Activated T-helper 2 cell treated with anti-CD3 and anti-CD28 coated beads, Interferon-gamma antibody, Interleukin-2, Interleukin-4, amounts not matched to agents 10 μg/mL and 5 μg/mL and 100 μg/mL, durations not matched to agents 14 hours and 24 hours and 36 hours (primary cell): Measurements from ENCODE around the gene SEPTIN3. TPM values are rescaled to one million over a fixed set of nuclear protein-coding genes. Genes with fewer than 3 reads are reported as not detected.

Experiments
- DNase-seq: peaks from one replicate; pipeline ENCODE4 v3.0.0; 2021; ENCODE audit warnings: low spot score
- H3K27ac Mint-ChIP-seq: one replicate; pipeline ENCODE4 v1.8.0; 2021; ENCODE audit warnings: mixed read lengths
- H3K27me3 Mint-ChIP-seq: one replicate; pipeline ENCODE4 v1.8.0; 2021; ENCODE audit warnings: low read depth, mixed read lengths
- H3K36me3 Mint-ChIP-seq: one replicate; pipeline ENCODE4 v1.8.0; 2021; ENCODE audit warnings: low read depth, mixed read lengths
- H3K4me1 Mint-ChIP-seq: one replicate; pipeline ENCODE4 v1.8.0; 2021; ENCODE audit warnings: low read depth, mixed read lengths
- H3K4me3 Mint-ChIP-seq: one replicate; pipeline ENCODE4 v1.8.0; 2021; ENCODE audit warnings: low read depth, mild to moderate bottlenecking, moderate library complexity, mixed read lengths
- H3K9me3 Mint-ChIP-seq: one replicate; pipeline ENCODE4 v1.8.0; 2021; ENCODE audit warnings: mixed read lengths
- intact Hi-C: fragments of 100-400 bp; cut with micrococcal nuclease; formaldehyde crosslinking; loops from one replicate; pipeline ENCODE4 v1.15.1; 2023
- total RNA-seq: library from RNA; stranded (reverse); gene quantifications from 2 replicates; pipeline ENCODE4 v1.2.3, GENCODE V29; 2022

Gene SEPTIN3
- total RNA-seq, 1 donor from 2014 or later: 7.1 TPM

GRCh38 chr22:41932353-41932752 lies 36.9 kb upstream of the SEPTIN3 start:
- Mint-ChIP-seq H3K27ac (no peak overlapping the region), H3K9me3 (no peaks in the 10 kb centered on the region), H3K4me3 (no peak overlapping the region), H3K4me1 (peaks cover 12% of the 10 kb centered on the region), H3K36me3 (peaks cover 4% of the 10 kb centered on the region), H3K27me3 (peaks cover 8% of the 10 kb centered on the region)
- intact Hi-C loops: no loop called here
- no peak for DNase-seq

GRCh38 chr22:41933411-41934177 lies 35.6 kb upstream of the SEPTIN3 start:
- no peak for DNase-seq
- H3K4me3 Mint-ChIP-seq: no peak overlapping the region
- H3K9me3 Mint-ChIP-seq: no peaks in the 10 kb centered on the region
- H3K27ac Mint-ChIP-seq: peak overlapping the region; percentile 22
- peaks cover 6% of the 10 kb centered on the region for H3K36me3 Mint-ChIP-seq
- no peaks in the 10 kb centered on the region for H3K27me3 Mint-ChIP-seq
- intact Hi-C loops: no loop called here
- peaks cover 7% of the 10 kb centered on the region for H3K4me1 Mint-ChIP-seq

GRCh38 chr22:41934284-41935014 lies 34.8 kb upstream of the SEPTIN3 start:
- H3K27ac Mint-ChIP-seq: no peak overlapping the region
- no peaks in the 10 kb centered on the region for H3K27me3 Mint-ChIP-seq

GRCh38 chr22:41935015-41935351 lies 34.3 kb upstream of the SEPTIN3 start:
- intact Hi-C loops: no loop called here
- Mint-ChIP-seq H3K27me3 (no peaks in the 10 kb centered on the region), H3K4me3 (no peak overlapping the region), H3K36me3 (peaks cover 18% of the 10 kb centered on the region), H3K4me1 (peaks cover 10% of the 10 kb centered on the region), H3K27ac (no peak overlapping the region), H3K9me3 (no peaks in the 10 kb centered on the region)
- no peak for DNase-seq

More at GRCh38 chr22:41934284-41935014, 34.8 kb upstream of the SEPTIN3 start:
- intact Hi-C loops: no loop called here
- H3K4me1 Mint-ChIP-seq: peaks cover 5% of the 10 kb centered on the region
- peaks cover 14% of the 10 kb centered on the region for H3K36me3 Mint-ChIP-seq
- H3K9me3 Mint-ChIP-seq: no peaks in the 10 kb centered on the region
- no peak overlapping the region for H3K4me3 Mint-ChIP-seq
- DNase-seq: no peak

GRCh38 chr22:41935509-41935908 lies 33.7 kb upstream of the SEPTIN3 start:
- Mint-ChIP-seq H3K27ac (no peak overlapping the region), H3K9me3 (no peaks in the 10 kb centered on the region), H3K27me3 (no peaks in the 10 kb centered on the region), H3K4me1 (peaks cover 14% of the 10 kb centered on the region), H3K36me3 (peaks cover 22% of the 10 kb centered on the region), H3K4me3 (no peak overlapping the region)
- no peak for DNase-seq
- intact Hi-C loops: no loop called here

GRCh38 chr22:41936894-41937169 lies 32.4 kb upstream of the SEPTIN3 start:
- intact Hi-C loops: no loop called here
- Mint-ChIP-seq H3K4me1 (peaks cover 27% of the 10 kb centered on the region), H3K9me3 (no peaks in the 10 kb centered on the region), H3K4me3 (no peak overlapping the region), H3K27ac (no peak overlapping the region), H3K36me3 (peaks cover 35% of the 10 kb centered on the region), H3K27me3 (no peaks in the 10 kb centered on the region)
- no peak for DNase-seq

- Mint-ChIP-seq H3K4me1 (peaks cover 42% of the 10 kb centered on the region), H3K9me3 (no peaks in the 10 kb centered on the region), H3K27me3 (no peaks in the 10 kb centered on the region), H3K27ac (peak overlapping the region; percentile 100), H3K4me3 (peak overlapping the region; percentile 87), H3K36me3 (peaks cover 62% of the 10 kb centered on the region)
- intact Hi-C loops: loop anchor here (1.0 to 2.0 kb wide), 8 partner anchors 13 to 493 kb away; partner anchors contain the start of genes CCDC134, SNU13, SREBF2 and TNFRSF13C
- peak; percentile 92 for DNase-seq
Measured at GRCh38 chr22:41939981-41940831, 29.0 kb upstream of the SEPTIN3 start.

- H3K9me3 Mint-ChIP-seq: no peaks in the 10 kb centered on the region
- peak overlapping the region; percentile 100 for H3K27ac Mint-ChIP-seq
- H3K27me3 Mint-ChIP-seq: no peaks in the 10 kb centered on the region
- H3K4me1 Mint-ChIP-seq: peaks cover 46% of the 10 kb centered on the region
- H3K36me3 Mint-ChIP-seq: peaks cover 68% of the 10 kb centered on the region
- intact Hi-C loops: loop anchor here (1.0 to 2.0 kb wide), 10 partner anchors 14 to 494 kb away; partner anchors contain the start of genes CCDC134, SNU13, SREBF2 and TNFRSF13C
- DNase-seq: peak; percentile 81
- H3K4me3 Mint-ChIP-seq: peak overlapping the region; percentile 87
Measured at GRCh38 chr22:41940832-41941765, 28.1 kb upstream of the SEPTIN3 start.

GRCh38 chr22:41943661-41944209 lies 25.5 kb upstream of the SEPTIN3 start:
- no peaks in the 10 kb centered on the region for H3K9me3 Mint-ChIP-seq
- no peak for DNase-seq
- intact Hi-C loops: no loop called here
- peaks cover 63% of the 10 kb centered on the region for H3K36me3 Mint-ChIP-seq
- peaks cover 52% of the 10 kb centered on the region for H3K4me1 Mint-ChIP-seq
- H3K4me3 Mint-ChIP-seq: peak overlapping the region; percentile 57
- H3K27me3 Mint-ChIP-seq: no peaks in the 10 kb centered on the region
- peak overlapping the region; percentile 92 for H3K27ac Mint-ChIP-seq

GRCh38 chr22:41946629-41947423 lies 22.4 kb upstream of the SEPTIN3 start, which contains the start of gene CENPM:
CENPM (minus strand) TSS chr22:41947152; CDS start chr22:41947076, 76 bp downstream.
- Mint-ChIP-seq H3K36me3 (peaks cover 35% of the 10 kb centered on the region), H3K27me3 (no peaks in the 10 kb centered on the region), H3K27ac (peak within 1 kb of the TSS; percentile 93), H3K4me1 (peaks cover 29% of the 10 kb centered on the region), H3K9me3 (no peaks in the 10 kb centered on the region), H3K4me3 (peak within 1 kb of the TSS; percentile 97)
- intact Hi-C loops: loop anchor here (5.0 kb wide), 1 partner anchor 125 kb away; the partner anchor contains the start of genes NAGA and PHETA2
- peak; percentile 93 for DNase-seq
